ENCODE data around the gene IVNS1ABP.
"Not testable (repeated sequence)": the region's sequence is repeated elsewhere in the genome, so short reads cannot be mapped to it uniquely, and the experiment has no call there.

IVNS1ABP gene

GRCh38 chr1:185317034-185317885, at the start of gene IVNS1ABP:
Gene IVNS1ABP (minus strand): TSS chr1:185317243. CDS start chr1:185309493, 7,750 bp downstream.
- DNase-seq (ENCODE audit: low spot score), result peak; percentile 96

- no peak for DNase-seq (ENCODE audit: low spot score)
These were observed 48.9 kb upstream of the IVNS1ABP start for GRCh38 chr1:185365951-185366350.

GRCh38 chr1:185364528-185364927, 47.5 kb upstream of the IVNS1ABP start:
- not testable (repeated sequence) for DNase-seq (ENCODE audit: low spot score)

- DNase-seq (ENCODE audit: low spot score), result no peak
These were observed 46.2 kb upstream of the IVNS1ABP start for GRCh38 chr1:185363205-185363604.

GRCh38 chr1:185360714-185361113, 43.7 kb upstream of the IVNS1ABP start:
- DNase-seq (ENCODE audit: low spot score), result no peak

- DNase-seq (ENCODE audit: low spot score), result no peak
These were observed 41.9 kb upstream of the IVNS1ABP start for GRCh38 chr1:185358957-185359356.

GRCh38 chr1:185355947-185356346, 38.9 kb upstream of the IVNS1ABP start:
- no peak for DNase-seq (ENCODE audit: low spot score)

- DNase-seq (ENCODE audit: low spot score), result no peak
These were observed 36.1 kb upstream of the IVNS1ABP start for GRCh38 chr1:185353124-185353523.

- DNase-seq (ENCODE audit: low spot score), result no peak
These were observed 34.9 kb upstream of the IVNS1ABP start for GRCh38 chr1:185351734-185352466.

GRCh38 chr1:185350027-185350442, 33.0 kb upstream of the IVNS1ABP start:
- DNase-seq (ENCODE audit: low spot score), result no peak

- no peak for DNase-seq (ENCODE audit: low spot score)
These were observed 32.5 kb upstream of the IVNS1ABP start for GRCh38 chr1:185349556-185349955.

GRCh38 chr1:185348985-185349384, 31.9 kb upstream of the IVNS1ABP start:
- DNase-seq (ENCODE audit: low spot score), result no peak

- DNase-seq (ENCODE audit: low spot score), result no peak
These were observed 31.3 kb upstream of the IVNS1ABP start for GRCh38 chr1:185348296-185348695.

- DNase-seq (ENCODE audit: low spot score), result no peak
These were observed 29.1 kb upstream of the IVNS1ABP start for GRCh38 chr1:185345913-185346720.

- DNase-seq (ENCODE audit: low spot score), result no peak
These were observed 26.3 kb upstream of the IVNS1ABP start for GRCh38 chr1:185343306-185343705.

GRCh38 chr1:185342672-185343259, 25.7 kb upstream of the IVNS1ABP start:
- no peak for DNase-seq (ENCODE audit: low spot score)

GRCh38 chr1:185342017-185342416, 25.0 kb upstream of the IVNS1ABP start:
- no peak for DNase-seq (ENCODE audit: low spot score)

- DNase-seq (ENCODE audit: low spot score), result no peak
These were observed 24.2 kb upstream of the IVNS1ABP start for GRCh38 chr1:185341196-185341781.

GRCh38 chr1:185338719-185339622, 21.9 kb upstream of the IVNS1ABP start:
- DNase-seq (ENCODE audit: low spot score), result no peak

GRCh38 chr1:185337246-185337645, 20.2 kb upstream of the IVNS1ABP start:
- no peak for DNase-seq (ENCODE audit: low spot score)

All from cerebellar cortex (tissue), 1 donor.